Ishikawa (cell line): ENCODE data around the gene HSPB2.

ENCODE experiments used
- CREB1 ChIP-seq: IDR thresholded peaks from 2 replicates; pipeline ENCODE4 v1.6.1; 2012; ENCODE audit warnings: low read depth
- EGR1 ChIP-seq: IDR thresholded peaks from 2 replicates; pipeline ENCODE4 v1.6.1; 2012
- NFIC ChIP-seq: IDR thresholded peaks from 2 replicates; pipeline ENCODE4 v1.6.1; 2012
- RAD21 ChIP-seq: IDR thresholded peaks from 2 replicates; pipeline ENCODE4 v1.6.1; 2012; ENCODE audit warnings: low read depth
- REST ChIP-seq: IDR thresholded peaks from 2 replicates; pipeline ENCODE4 v1.6.1; 2012; ENCODE audit warnings: low read depth, mild to moderate bottlenecking
- TCF12 ChIP-seq: IDR thresholded peaks from 2 replicates; pipeline ENCODE4 v1.6.1; 2012; ENCODE audit warnings: low read depth
- YY1 ChIP-seq: IDR thresholded peaks from 2 replicates; pipeline ENCODE4 v1.6.1; 2012; ENCODE audit warnings: low read depth
- TF ChIP-seq, protein P1 (sequence below): IDR thresholded peaks from 2 replicates; pipeline ENCODE4 v1.6.1; 2012
- TF ChIP-seq, protein P2 (sequence below): IDR thresholded peaks from 2 replicates; pipeline ENCODE4 v1.6.1; 2012

- TF ChIP-seq EGR1 (no peak), TCF12 (no peak), REST (no peak), CREB1 (no peak), YY1 (no peak), RAD21 (no peak), NFIC (no peak)
- TF ChIP-seq, protein P1, sequence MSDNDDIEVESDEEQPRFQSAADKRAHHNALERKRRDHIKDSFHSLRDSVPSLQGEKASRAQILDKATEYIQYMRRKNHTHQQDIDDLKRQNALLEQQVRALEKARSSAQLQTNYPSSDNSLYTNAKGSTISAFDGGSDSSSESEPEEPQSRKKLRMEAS, result no peak
- TF ChIP-seq, protein P2, sequence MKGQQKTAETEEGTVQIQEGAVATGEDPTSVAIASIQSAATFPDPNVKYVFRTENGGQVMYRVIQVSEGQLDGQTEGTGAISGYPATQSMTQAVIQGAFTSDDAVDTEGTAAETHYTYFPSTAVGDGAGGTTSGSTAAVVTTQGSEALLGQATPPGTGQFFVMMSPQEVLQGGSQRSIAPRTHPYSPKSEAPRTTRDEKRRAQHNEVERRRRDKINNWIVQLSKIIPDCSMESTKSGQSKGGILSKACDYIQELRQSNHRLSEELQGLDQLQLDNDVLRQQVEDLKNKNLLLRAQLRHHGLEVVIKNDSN, result no peak
Observed at GRCh38 chr11:111910676-111911562, 1.6 kb upstream of the HSPB2 start.
